GM21723 (cell line): ENCODE measurements around the gene NXPE3.

Experiments used
- ATAC-seq: cut with Tn5 transposase; IDR thresholded peaks from one replicate; pipeline ENCODE4 v1.9.1; 2021; ENCODE audit warnings: mild to moderate bottlenecking, moderate library complexity; ENCODE audit not compliant: unreplicated experiment

The NXPE3 gene

DNA sequence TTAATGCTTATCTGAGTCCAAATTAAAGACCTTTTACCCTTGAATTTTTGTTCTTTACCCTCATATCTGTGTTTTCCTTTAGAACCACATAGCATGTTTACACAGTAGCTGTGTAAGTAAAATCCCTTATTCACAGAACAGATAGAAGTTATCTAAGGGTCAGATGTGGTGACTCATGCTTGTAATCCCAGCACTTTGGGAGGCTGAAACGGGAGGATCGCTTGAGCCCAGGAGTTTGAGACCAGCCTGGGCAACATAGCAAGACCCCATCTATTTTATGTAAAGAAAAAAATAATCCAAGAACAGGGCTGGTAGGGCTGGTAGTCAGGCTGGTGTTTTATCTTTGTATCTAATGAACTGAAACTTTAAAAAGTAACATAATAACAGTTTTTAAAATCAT, 23.2 kb downstream of the NXPE3 start:
- ATAC-seq: no peak

GRCh38 chr3:101803173-101803782, 24.3 kb downstream of the NXPE3 start:
- peak; percentile 95 for ATAC-seq

GRCh38 chr3:101803939-101804338, 24.9 kb downstream of the NXPE3 start:
- no peak for ATAC-seq

DNA sequence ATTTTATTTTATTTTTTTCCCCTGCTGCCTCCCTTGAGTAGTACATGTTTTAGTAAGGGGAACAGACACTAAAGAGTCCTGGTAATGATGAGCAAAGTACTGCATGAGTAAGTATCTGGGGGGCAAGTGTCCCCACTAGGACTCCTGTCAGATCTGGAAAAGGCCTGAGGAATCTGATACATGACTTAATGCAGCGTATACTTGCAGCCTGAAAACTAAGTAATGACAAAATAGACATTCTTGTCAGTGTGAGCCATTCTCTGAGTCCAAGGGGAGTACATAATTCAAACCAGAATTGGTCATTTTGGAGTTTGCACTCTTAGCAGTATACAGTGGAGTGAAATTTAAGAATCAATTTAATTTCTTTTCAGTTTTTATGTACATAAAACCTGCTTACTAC, 27.5 kb downstream of the NXPE3 start:
- ATAC-seq: no peak

DNA sequence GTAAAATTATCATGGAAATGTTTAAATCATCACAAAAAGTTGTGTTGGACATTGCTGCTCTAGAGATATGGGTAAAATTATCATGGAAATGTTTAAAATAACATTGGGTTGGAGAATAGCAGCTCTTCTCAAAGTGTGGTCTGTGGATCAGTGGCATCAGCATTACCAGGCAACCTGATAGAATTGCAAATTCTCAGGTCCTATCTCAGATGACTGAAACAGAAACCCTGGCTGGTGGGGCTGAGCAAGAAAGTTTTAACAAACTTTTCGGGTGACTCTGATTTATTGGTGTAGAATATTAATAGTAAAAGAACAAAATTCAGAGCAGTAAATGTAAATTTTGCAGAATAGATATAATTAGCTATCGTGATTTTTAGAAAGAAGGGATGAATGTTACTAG, 28.9 kb downstream of the NXPE3 start:
- peak; percentile 67 for ATAC-seq

DNA sequence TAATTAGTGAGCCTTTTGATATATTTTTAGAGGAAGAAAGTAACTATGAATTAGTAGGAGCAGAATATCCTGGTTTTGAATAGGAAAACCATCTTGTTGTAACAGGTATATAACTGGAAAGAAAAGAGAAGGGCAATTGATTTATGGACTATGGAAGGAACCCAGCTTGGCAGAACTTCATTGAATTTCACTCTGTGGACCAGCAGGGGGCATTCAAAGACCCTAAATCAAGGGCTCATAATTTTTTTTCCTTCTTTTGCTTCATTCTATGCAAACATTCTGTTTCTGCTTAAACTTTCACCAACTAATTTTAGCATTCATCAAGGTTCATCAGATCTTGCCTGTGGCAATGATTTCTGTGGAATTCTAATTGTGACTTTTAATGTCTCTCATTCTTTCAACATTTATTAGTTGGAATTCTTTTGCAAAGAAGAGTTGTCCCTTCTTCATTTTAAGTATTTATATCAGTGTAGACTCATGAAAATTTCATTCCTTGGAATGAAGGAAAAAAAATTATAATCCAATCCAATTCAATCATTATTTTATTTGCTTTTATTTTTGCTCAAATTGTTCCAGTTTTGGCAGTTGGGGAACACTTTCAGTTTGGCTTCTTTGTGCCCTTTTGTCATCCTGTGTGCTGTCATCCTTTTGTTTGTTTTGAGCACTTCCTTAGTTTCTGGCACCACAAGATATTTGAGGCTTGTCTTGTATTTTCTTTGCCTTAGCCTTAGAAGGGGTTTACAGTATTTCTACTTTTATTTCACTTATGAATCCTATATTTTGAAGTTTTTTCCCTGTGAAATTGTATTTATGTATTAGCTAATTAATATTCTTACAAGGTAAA, 30.4 kb downstream of the NXPE3 start:
- peak; percentile 36 for ATAC-seq

DNA sequence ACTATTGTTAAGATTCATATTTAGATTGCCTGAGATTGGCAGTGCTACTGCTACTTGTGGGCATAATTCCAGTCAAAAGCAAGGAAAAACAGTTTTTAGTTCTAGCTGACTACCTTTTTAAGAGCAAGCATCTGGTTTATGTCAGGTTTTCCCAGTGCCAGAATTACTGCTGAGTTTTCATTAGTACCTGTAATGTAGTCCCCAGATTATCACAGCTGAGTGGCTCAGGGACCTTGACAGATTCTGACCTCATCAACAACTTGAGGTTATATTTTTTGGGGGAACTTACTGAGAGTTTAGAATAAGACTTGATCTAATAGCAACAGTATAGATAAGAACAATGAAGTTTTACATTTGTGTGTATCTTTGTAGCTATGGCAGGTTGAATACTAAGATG, 31.0 kb downstream of the NXPE3 start:
- no peak for ATAC-seq

DNA sequence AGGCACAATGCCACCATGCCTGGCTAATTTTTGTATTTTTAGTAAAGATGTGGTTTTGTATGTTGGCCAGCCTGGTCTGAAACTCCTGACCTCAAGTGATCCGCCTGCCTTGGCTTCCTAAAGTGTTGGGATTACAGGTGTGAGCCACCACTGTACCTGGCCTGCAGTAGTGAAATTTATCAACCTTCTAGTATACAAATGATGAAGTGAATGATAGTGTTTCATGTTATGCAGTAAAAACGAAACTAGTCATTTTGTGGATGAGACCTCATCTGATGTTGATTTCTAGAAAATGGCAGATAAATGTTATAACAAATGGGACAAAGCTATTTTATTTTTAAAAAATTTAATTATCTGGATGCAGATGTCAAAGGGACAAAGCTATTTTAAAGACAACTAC, 32.9 kb downstream of the NXPE3 start:
- no peak for ATAC-seq

DNA sequence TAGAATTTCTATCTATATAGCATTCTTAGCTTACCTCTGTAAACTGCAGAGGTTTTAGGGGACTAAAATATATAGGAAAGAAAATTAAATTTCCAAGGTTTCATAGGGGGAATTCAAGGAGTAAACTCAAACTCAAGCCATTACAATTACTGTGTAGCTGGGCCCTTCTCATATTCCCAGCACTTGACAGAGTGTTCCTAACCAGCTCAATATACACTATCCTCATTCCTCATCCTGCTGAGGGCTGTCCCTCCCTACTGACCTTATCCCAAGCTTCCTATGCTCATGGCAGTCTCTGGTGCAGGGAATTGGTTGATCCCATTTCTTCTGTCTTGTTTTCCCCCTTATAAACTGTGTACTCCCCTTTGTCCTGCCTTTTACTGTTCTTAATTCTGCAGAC, 33.9 kb downstream of the NXPE3 start:
- no peak for ATAC-seq

- no peak for ATAC-seq
Measured at GRCh38 chr3:101813817-101814440, 34.9 kb downstream of the NXPE3 start.

DNA sequence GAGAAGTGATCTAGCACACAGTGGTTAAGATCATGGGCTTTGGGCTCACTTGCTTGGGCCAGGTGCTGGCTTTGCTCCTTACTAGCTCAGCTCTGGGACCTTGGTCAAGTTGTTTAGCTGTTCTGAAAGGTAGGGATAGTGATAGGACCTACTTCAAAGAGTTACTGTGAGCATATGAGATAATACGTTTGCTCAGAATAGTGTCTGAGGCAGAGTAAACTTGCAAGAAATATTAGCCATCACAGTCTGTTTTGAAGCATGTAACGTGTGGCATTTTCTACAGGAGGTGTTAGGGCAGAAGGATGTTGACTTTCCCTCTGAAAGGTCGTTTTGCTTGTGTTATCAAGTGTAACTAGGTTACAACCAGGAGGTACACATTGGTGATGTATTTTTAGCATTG, 35.8 kb downstream of the NXPE3 start:
- no peak for ATAC-seq

DNA sequence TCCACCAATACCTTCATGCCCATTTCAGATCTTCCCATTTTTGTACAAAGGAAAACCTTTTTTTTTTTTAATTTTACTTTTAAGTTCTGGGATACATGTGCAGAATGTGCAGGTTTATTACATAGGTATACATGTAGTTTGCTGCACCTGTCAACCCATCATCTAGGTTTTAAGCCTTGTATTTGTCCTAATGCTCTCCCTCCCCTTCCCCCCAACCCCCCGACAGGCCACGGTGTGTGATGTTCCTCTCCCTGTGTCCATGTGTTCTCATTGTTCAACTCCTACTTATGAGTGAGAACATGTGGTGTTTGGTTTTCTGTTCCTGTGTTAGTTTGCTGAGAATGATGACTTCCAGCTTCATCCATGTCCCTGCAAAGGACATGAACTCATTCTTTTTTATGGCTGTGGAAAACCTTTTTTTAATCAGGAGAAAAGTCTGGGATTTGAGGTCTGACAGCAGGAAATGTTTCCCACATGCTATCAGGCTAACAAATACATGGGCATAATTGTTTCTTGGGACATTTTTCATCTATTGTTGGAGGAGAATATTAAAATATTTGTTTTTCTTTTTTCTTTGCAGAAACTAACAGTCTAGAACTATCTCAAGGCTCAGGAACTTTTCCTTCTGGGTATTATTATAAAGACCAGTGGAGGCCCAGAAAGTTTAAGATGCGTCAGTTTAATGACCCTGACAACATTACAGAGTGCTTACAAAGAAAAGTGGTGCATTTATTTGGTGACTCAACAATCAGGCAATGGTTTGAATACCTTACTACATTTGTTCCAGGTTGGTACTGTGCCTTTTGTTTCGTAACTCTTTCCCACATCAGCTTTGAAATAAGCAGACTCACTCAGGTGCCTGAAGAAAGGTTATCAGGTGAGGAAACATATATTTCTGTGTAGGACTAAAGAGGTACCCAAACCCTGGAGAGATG, 37.5 kb downstream of the NXPE3 start:
- no peak for ATAC-seq

- ATAC-seq: peak; percentile 53
Measured at GRCh38 chr3:101817992-101818391, 39.0 kb downstream of the NXPE3 start.

GRCh38 chr3:101819649-101820206, 40.7 kb downstream of the NXPE3 start:
- no peak for ATAC-seq

GRCh38 chr3:101821503-101821902, 42.5 kb downstream of the NXPE3 start:
- no peak for ATAC-seq

DNA sequence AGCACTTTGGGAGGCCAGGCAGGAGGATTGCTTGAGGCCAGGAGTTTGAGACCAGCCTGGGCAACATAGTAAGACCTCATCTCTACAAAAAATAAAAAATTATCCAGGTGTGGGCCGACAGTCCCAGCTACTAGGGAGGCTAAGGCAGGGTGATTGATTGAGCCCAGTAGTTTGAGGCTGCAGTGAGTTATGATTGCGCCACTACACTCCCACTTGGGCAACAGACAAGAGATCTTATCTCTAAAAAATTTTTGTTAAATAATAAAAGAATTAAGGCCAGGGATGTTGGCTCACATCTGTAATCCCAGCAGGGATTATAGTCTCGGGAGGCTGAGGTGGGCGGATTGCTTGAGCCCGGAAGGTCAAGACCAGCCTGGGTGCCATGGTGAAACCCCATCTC, 44.5 kb downstream of the NXPE3 start:
- ATAC-seq: no peak

GRCh38 chr3:101824702-101825101, 45.7 kb downstream of the NXPE3 start:
- ATAC-seq: no peak

DNA sequence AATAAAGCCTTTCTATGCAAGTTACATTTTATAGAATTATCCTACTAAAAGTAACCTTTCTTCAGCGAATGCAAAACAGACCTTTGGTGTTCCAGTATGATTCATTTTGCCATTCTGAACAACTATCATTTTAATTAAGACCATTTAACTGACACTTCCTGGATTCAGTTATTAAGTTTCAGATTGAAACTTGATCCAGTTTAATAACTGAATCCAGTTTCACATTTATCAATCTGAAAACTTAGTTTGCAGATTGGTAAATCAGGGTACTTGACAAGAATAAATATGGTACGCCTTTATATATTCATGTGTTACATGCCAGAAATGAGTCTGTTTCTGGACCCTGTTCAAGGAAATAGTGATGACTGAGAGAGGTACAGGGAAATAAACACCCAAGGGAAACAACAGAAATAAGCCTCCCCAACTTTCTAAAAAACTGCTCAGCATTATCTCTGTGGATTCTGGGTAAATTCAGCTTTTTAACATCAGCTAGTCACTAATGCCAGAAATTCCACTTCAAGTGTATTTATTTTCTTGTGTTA, 47.0 kb downstream of the NXPE3 start:
- ATAC-seq: no peak

GRCh38 chr3:101827211-101828174, 48.5 kb downstream of the NXPE3 start:
- ATAC-seq: peak; percentile 84
